ENCODE data around the gene YEATS2. TPM values are rescaled to one million over a fixed set of nuclear protein-coding genes. Genes with fewer than 3 reads are reported as not detected.

YEATS2 gene
- total RNA-seq, 1 experiment from 2014 or later = 31.0 TPM

GRCh38 chr3:183796372-183796771 is 98.8 kb downstream of the YEATS2 start:
- DNase-seq = no peak
- POLR2A ChIA-PET (ENCODE audit: unreplicated experiment) = no interaction called here
- Histone ChIP-seq H3K4me1 (ENCODE audit: insufficient read depth, low read length) (no peaks in the 10 kb centered on the region), H3K79me2 (ENCODE audit: low read length) (no peaks in the 10 kb centered on the region), H3F3A (ENCODE audit: low read length, unreplicated experiment) (no peaks in the 10 kb centered on the region), H3K4me3 (ENCODE audit: low read length) (no peak overlapping the region), H3K9ac (ENCODE audit: low read length) (no peak overlapping the region), H3K36me3 (ENCODE audit: low read depth, low read length) (peaks cover 26% of the 10 kb centered on the region; the same call in 1 of the 2 replicates), H3K27me3 (ENCODE audit: low read length) (no peaks in the 10 kb centered on the region), H3K4me2 (ENCODE audit: low read length) (no peak overlapping the region), H2AFZ (ENCODE audit: low read length) (no peak overlapping the region), H3K9me3 (ENCODE audit: low read length) (no peaks in the 10 kb centered on the region), H3K9me2 (replicated peaks; ENCODE audit: low read length) (no peaks in the 10 kb centered on the region), H4K20me1 (ENCODE audit: low read length) (no peaks in the 10 kb centered on the region), H3K27ac (ENCODE audit: low read length) (no peak overlapping the region)
- no TSS peak for BruUV-seq (replicated peaks)
- ATAC-seq = no peak
- CTCF ChIA-PET = interaction anchor here (0.7 kb wide), 1 partner anchor 318 kb away, joined by 9 read pairs; no protein-coding TSS in a partner anchor
- intact Hi-C loops (cut with micrococcal nuclease) = no loop called here
- TF ChIP-seq EZH2 (IDR thresholded peaks at IDR 0.05; ENCODE audit: low read length, unreplicated experiment) (no peak), CTCF (conservative IDR thresholded peaks at IDR 0.05; ENCODE audit: low read depth, low read length) (no peak)

- H3K4me3 ChIP-seq (ENCODE audit: low read length) = no peak overlapping the region
- no peaks in the 10 kb centered on the region for H3K79me2 ChIP-seq (ENCODE audit: low read length)
- no peak for TF ChIP-seq CTCF (conservative IDR thresholded peaks at IDR 0.05; ENCODE audit: low read depth, low read length)
- TF ChIP-seq EZH2phosphoT487 (IDR thresholded peaks at IDR 0.05; ENCODE audit: borderline replicate concordance, low read length) = no peak
- no peak for TF ChIP-seq EZH2 (IDR thresholded peaks at IDR 0.05; ENCODE audit: low read length, unreplicated experiment)
- ATAC-seq (no peak), DNase-seq (no peak)
- H3K4me1 ChIP-seq (ENCODE audit: insufficient read depth, low read length) = no peaks in the 10 kb centered on the region
- no peak overlapping the region for H3K9ac ChIP-seq (ENCODE audit: low read length)
- POLR2A ChIA-PET (ENCODE audit: unreplicated experiment) = no interaction called here
- no peaks in the 10 kb centered on the region for H3K9me3 ChIP-seq (ENCODE audit: low read length)
- CTCF ChIA-PET = no interaction called here
- intact Hi-C loops (cut with micrococcal nuclease) = no loop called here
- no TSS peak for BruUV-seq (replicated peaks)
- no peak overlapping the region for H3K27ac ChIP-seq (ENCODE audit: low read length)
- no peaks in the 10 kb centered on the region for H3K27me3 ChIP-seq (ENCODE audit: low read length)
- H3K36me3 ChIP-seq (ENCODE audit: low read depth, low read length) = peaks cover 34% of the 10 kb centered on the region; the same call in 1 of the 2 replicates
- no peaks in the 10 kb centered on the region for H3F3A ChIP-seq (ENCODE audit: low read length, unreplicated experiment)
- no peaks in the 10 kb centered on the region for H3K9me2 ChIP-seq (replicated peaks; ENCODE audit: low read length)
- no peak overlapping the region for H3K4me2 ChIP-seq (ENCODE audit: low read length)
- no peak overlapping the region for H2AFZ ChIP-seq (ENCODE audit: low read length)
- H4K20me1 ChIP-seq (ENCODE audit: low read length) = no peaks in the 10 kb centered on the region
Measured at GRCh38 chr3:183797996-183798395, 100.4 kb downstream of the YEATS2 start.

- Histone ChIP-seq H3K9me3 (ENCODE audit: low read length) (no peaks in the 10 kb centered on the region), H3K27ac (ENCODE audit: low read length) (no peak overlapping the region), H3F3A (ENCODE audit: low read length, unreplicated experiment) (no peaks in the 10 kb centered on the region), H3K9me2 (replicated peaks; ENCODE audit: low read length) (no peaks in the 10 kb centered on the region), H3K79me2 (ENCODE audit: low read length) (no peaks in the 10 kb centered on the region), H3K4me1 (ENCODE audit: insufficient read depth, low read length) (no peaks in the 10 kb centered on the region), H3K27me3 (ENCODE audit: low read length) (no peaks in the 10 kb centered on the region), H3K4me3 (ENCODE audit: low read length) (no peak overlapping the region), H2AFZ (ENCODE audit: low read length) (no peak overlapping the region), H3K4me2 (ENCODE audit: low read length) (no peak overlapping the region), H4K20me1 (ENCODE audit: low read length) (no peaks in the 10 kb centered on the region), H3K9ac (ENCODE audit: low read length) (no peak overlapping the region), H3K36me3 (ENCODE audit: low read depth, low read length) (peaks cover 46% of the 10 kb centered on the region; the same call in 1 of the 2 replicates)
- ATAC-seq = no peak
- DNase-seq = no peak
- ChIA-PET POLR2A (ENCODE audit: unreplicated experiment) (no interaction called here), CTCF (no interaction called here)
- BruUV-seq (replicated peaks) = no TSS peak
- intact Hi-C loops (cut with micrococcal nuclease) = no loop called here
- no peak for TF ChIP-seq CTCF (conservative IDR thresholded peaks at IDR 0.05; ENCODE audit: low read depth, low read length)
- no peak for TF ChIP-seq EZH2 (IDR thresholded peaks at IDR 0.05; ENCODE audit: low read length, unreplicated experiment)
- no peak for TF ChIP-seq EZH2phosphoT487 (IDR thresholded peaks at IDR 0.05; ENCODE audit: borderline replicate concordance, low read length)
Measured at GRCh38 chr3:183799461-183799860, 101.9 kb downstream of the YEATS2 start.

Data from PC-3 (cell line).